T47D (cell line): ENCODE measurements around the gene UGDH.
"Not testable (repeated sequence)": the region's sequence is repeated elsewhere in the genome, so short reads cannot be mapped to it uniquely, and the experiment has no call there.

Source experiments
- DNase-seq, 2 experiments: peaks; one replicate each; pipeline versions ENCODE4 v3.0.0 to v3.0.0-alpha.2; 2011 to 2012; ENCODE audit warnings: low read depth in 1 of 2, low spot score in 1 of 2
- JUND ChIP-seq: IDR thresholded peaks from 2 replicates; pipeline ENCODE4 v1.6.1; 2012; ENCODE audit warnings: low read depth
- in situ Hi-C: cut with HindIII; loops from 2 replicates; pipeline ENCODE4 v1.10.0; 2016; ENCODE audit warnings: low sequenced_read_pairs, low pct_unique_long_range_greater_than_20kb

The UGDH gene

GRCh38 chr4:39504538-39504937 lies 22.7 kb downstream of the UGDH start:
- no peak for TF ChIP-seq JUND
- in situ Hi-C loops = no loop called here
- no peak for DNase-seq

- in situ Hi-C loops, DNase-seq: not testable (repeated sequence)
Observed at GRCh38 chr4:39502664-39503035, 24.6 kb downstream of the UGDH start.

- no peak for DNase-seq
- no peak for TF ChIP-seq JUND
- in situ Hi-C loops = no loop called here
Observed at GRCh38 chr4:39502019-39502663, 25.1 kb downstream of the UGDH start.

GRCh38 chr4:39498727-39499020 lies 28.6 kb downstream of the UGDH start:
- TF ChIP-seq JUND = no peak
- no peak for DNase-seq
- in situ Hi-C loops = no loop called here

- no peak for TF ChIP-seq JUND
- no peak for DNase-seq
- in situ Hi-C loops = no loop called here
Observed at GRCh38 chr4:39497909-39498726, 29.1 kb downstream of the UGDH start.

GRCh38 chr4:39495446-39496213 lies 31.6 kb downstream of the UGDH start:
- in situ Hi-C loops = no loop called here
- TF ChIP-seq JUND = no peak
- no peak for DNase-seq

- TF ChIP-seq JUND = no peak
- no peak for DNase-seq
- in situ Hi-C loops = no loop called here
Observed at GRCh38 chr4:39494354-39494753, 32.9 kb downstream of the UGDH start.

GRCh38 chr4:39490322-39490721 lies 36.9 kb downstream of the UGDH start:
- TF ChIP-seq JUND = no peak
- no peak for DNase-seq
- in situ Hi-C loops = no loop called here

- no peak for DNase-seq
- in situ Hi-C loops = no loop called here
- no peak for TF ChIP-seq JUND
Observed at GRCh38 chr4:39486221-39486804, 40.9 kb downstream of the UGDH start.

- DNase-seq = no peak
- TF ChIP-seq JUND = no peak
- in situ Hi-C loops = no loop called here
Observed at GRCh38 chr4:39484582-39485272, 42.5 kb downstream of the UGDH start.

GRCh38 chr4:39480902-39481695 lies 46.1 kb downstream of the UGDH start:
- in situ Hi-C loops = no loop called here
- DNase-seq = no peak
- TF ChIP-seq JUND = no peak

- DNase-seq = no peak
- in situ Hi-C loops = no loop called here
- no peak for TF ChIP-seq JUND
Observed at GRCh38 chr4:39480251-39480650, 47.0 kb downstream of the UGDH start.
